GM21529 (cell line): ENCODE data around the gene RIMS1.
A peak's percentile ranks its signal among the peaks of the same experiment; 100 is the strongest.
"Not testable (repeated sequence)": the region's sequence is repeated elsewhere in the genome, so short reads cannot be mapped to it uniquely, and the experiment has no call there.

ENCODE experiments used
- ATAC-seq: cut with Tn5 transposase; IDR thresholded peaks from one replicate; pipeline ENCODE4 v1.9.1; 2021; ENCODE audit not compliant: unreplicated experiment

The RIMS1 gene

DNA sequence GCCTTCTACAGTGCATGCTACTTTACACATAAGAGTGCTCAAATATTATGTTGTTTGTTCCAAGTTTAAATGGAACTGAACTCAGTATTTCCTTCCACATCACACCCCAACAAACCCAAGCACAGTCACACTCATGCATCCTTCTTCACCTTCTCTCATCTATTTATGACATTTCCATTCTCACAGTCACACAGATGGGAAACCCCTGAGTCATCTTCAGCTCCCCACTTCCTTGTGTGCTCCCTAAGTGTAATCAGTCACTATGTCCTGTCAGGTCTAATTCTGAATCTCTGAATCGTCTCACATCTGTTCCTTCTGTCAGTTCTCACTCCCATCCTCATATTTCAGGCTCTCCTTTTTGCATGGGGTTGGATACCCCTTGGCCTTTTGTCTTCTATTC is 96.0 kb downstream of the RIMS1 start:
- peak; percentile 95 for ATAC-seq

DNA sequence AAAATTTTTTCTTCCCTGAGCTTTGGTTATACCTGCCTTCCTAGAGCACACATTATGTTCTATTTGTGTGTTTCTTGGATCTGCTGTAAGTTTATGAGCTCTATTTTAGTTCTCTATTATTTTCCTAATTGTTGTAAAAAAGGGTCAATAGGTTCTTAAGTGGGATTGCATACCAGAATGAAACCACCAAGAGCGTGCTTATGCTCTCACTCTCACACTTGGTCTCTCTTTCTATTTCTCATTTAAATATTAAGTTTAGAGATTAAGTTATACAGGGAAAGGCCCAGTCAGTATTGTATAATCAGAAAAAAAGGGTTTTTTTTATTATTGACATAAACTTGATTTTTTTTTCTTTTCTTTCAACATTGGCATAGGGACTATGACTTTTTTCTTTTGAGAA is 96.8 kb downstream of the RIMS1 start:
- ATAC-seq: no peak

DNA sequence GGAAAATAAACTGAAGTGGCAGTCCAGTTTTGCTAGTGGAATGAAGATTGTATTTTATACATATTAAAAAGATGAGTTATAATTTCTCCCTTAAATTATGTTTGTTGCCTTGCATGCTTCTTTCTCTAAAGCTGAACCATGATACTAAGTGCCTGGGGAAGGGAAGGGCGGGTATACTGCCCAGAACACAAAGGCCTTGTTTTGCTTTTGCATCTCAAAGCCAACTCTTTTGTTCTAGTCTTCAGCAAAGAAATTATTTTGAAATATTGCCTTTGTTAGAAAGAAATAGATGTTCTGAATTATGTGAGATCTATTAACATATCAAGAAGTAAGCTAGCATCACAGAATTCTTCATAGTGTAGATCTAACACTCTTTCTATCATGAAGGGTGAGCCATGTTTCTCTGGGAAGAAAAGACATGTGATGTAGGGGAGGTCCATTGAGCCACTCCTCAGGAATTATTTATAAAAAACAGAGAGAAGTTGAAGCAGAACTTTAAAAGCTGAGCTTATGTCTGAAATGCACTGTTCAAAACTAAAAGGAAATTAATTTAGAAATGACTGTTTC is 108.4 kb downstream of the RIMS1 start:
- no peak for ATAC-seq

DNA sequence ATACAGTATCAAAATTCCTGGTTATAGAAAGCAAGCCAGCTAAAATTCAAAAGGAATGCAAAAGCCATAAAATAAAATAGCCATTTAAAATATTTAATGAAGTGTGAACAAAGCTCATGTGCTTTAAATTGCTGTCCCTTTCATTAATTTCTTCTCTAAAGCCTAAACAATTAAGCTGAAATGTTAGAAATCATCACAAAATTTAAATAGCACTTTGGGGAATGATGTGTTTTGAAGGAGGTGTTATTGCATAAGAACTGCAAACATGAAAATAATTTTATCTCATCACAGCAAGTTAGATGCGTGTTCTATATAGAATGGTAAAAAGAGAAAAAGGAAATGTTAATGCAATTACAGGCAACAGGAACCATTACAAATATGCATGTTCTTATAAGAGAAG is 111.0 kb downstream of the RIMS1 start:
- no peak for ATAC-seq

DNA sequence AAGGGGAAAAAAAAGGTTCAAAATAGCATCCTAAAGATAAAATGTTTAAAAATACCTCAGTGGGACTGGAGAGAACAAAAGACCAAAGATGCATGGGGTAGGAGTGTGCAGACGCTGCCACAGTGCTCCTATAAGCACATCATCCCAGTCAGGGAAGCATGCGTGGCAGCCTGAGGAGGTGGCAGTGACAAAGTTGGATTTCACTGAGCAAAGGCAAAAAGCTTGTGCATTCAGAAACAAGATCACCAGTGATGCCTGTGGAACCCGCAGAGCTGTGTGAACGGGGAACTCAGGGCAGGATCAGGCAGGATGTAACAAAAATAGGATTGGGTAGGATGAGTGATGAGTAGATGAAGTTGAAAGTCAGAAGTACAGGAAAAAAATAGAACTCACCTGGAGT is 116.1 kb downstream of the RIMS1 start:
- no peak for ATAC-seq

DNA sequence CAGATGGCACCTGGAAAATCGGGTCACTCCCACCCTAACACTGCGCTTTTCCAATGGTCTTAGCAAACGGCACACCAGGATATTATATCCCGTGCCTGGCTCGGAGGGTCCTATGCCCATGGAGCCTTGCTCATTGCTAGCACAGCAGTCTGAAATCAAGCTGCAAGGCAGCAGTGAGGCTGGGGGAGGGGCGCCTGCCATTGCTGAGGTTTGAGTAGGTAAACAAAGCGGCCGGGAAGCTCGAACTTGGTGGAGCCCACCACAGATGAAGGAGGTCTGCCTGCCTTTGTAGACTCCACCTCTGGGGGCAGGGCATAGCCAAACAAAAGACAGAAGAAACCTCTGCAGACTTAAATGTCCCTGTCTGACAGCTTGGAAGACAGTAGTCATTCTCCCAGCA is 120.2 kb downstream of the RIMS1 start:
- not testable (repeated sequence) for ATAC-seq

DNA sequence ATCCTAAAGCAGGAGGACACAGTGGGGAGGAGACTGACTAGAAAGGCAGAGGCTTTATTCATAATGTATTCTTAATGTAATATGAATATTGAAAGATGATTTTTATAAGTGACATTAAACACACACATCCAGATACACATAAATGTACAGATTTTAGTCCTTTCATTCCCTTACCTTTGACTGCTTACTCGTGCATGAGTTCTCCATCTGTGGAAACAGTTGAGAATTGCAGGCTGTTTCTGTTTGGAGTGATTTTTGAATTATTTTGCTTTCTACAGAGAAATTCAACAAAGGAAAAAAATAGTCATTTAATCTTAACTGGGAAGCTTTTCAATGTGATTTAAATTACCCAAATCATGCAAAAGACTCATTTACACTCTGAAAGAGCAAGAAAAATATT is 136.5 kb downstream of the RIMS1 start:
- no peak for ATAC-seq

DNA sequence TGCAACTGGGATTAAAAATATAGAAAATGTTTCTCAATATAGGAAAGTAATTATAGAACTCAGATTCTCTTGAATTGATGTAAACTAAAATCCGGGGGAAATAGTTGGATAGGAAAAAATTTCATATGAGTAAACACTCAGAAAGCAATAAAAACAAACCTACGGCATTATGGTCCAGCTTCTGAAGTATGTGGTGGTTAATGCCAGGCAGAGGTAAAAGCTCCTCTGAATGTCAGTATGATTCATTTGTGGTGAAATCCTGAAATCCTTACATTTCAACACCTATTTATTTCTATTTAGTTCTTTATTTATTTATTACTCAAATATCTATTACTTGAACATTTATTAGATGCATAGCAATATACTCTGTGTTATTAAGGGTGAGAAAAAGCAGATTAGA is 145.1 kb downstream of the RIMS1 start:
- ATAC-seq: no peak

DNA sequence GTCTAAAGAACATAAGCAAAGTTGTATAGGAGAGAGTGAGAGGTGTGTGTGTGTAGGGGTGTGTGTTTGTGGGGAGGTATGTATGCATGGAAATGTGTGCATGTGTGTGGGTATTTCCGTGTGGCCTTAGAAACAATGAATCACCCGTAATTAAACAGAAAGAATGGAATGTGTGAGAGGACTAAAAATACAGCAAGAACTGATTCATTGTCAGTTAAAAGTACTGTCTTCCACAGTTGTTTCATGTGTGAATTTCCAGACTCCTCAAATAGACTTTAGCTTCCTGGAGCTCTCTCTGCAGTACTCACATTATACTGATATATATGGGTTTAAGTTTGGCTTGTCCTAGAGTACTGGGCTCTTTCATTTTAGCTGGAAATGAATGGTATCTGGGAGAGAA is 145.7 kb downstream of the RIMS1 start:
- ATAC-seq: no peak

DNA sequence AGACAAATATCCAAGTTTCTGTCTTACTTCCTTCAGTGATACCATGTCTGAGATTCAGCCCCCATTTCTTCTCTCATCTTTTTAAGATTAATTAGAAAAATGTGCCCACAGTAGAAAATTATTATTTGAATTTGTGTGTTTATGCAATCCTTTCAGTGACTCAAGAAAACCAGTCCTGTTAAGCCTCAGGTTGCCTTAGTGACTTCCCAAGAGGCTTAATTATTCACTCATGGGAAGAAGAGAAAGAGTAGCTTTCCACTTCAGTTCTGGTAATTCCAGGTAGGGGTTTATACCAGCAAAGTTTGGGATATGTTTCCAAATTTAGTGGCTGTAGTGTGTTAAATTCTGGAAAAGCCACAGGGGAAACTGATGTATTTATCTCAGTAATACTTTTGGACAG is 149.1 kb downstream of the RIMS1 start:
- ATAC-seq: no peak

DNA sequence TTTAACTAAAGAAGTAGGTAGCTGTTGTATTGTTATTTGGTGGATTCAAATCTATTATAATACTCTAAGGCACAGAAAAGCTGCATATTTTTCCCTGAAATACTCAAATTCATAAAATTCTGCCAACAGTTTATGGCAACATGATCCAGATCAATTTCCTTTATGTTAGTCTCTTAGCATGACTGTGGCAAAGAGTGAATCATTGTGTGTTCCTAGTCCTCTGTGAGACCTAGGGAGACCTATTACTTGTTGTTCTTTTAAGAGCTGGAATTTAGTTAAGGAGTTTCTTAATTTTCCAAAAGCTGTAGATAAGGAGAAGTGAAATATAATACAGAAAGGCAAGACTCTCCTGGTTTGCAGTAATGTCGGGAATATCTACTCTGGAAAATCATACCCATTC is 149.6 kb downstream of the RIMS1 start:
- ATAC-seq: no peak

DNA sequence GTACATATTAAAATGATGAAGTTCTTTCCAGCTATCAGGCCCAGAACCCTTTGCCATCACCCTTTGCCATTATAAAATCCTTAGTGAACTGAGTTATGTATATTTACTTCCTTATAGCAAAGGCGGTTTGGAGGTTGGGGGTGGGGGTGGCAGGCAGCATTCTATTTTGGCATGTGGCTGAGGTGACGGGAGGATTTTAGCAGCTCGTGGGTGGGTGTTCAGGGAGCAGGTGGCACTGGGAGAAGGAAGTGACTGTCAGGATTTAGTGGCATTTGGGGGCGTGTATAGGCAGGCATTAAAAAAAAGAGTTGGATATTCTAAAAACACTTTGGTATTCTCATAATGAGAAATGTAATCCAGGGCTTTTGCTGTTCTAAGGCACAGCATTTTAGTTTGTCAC is 150.7 kb downstream of the RIMS1 start:
- ATAC-seq: no peak

DNA sequence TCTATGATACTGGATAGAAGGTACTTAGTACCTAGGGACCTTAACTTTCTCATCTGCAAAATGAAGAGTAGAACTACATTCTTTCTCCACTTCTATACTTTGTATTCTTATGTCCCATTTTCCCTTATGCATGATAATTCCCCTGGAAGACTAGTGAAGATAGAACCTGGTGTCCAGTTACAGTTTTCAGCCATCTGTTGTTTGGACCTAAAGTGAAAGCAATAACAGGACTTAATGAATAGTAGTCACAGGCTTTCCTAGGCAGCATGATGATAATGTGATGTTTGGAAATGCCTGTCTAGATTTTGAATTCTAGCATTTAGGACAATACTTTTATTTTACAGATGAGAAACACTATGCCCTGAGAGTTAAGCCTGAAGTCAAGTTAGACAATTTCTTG is 153.8 kb downstream of the RIMS1 start:
- ATAC-seq: no peak

DNA sequence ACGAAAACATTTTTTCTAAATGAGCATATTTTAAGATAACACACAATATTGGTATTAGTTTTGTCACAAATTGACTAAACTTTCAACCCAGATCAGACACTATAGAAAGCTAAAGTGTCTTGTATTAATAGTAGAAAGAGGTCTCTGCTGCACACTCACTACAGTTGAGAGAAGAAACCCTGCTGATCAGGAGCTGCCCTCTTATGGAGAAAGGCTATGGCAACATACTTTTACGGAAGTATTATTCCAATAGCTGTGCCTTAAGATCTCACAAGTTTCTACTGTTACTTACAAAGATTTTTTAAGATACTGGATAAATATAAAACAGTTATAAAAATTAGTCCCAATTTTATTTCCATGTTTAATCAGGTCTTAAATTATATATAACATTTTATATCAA is 155.7 kb downstream of the RIMS1 start:
- ATAC-seq: no peak

DNA sequence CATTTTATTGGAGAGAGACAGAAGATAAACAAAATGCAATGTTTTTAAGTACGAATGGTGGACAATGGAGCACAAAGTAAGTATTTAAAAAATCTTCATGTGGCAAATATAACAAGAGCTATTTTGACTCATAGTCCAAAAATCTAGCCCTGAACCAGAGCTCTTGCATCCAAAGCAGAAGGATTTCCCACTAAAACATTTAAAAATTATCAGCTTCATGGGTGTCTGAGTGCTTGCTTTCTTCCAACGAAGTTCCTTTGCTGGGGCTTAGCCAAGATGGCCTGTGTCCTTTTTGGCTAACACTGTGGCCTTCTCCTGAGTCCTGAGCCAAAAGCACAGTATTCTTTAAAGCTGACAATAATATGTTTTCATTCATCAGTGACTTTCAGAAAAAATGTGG is 161.7 kb downstream of the RIMS1 start:
- ATAC-seq: no peak

DNA sequence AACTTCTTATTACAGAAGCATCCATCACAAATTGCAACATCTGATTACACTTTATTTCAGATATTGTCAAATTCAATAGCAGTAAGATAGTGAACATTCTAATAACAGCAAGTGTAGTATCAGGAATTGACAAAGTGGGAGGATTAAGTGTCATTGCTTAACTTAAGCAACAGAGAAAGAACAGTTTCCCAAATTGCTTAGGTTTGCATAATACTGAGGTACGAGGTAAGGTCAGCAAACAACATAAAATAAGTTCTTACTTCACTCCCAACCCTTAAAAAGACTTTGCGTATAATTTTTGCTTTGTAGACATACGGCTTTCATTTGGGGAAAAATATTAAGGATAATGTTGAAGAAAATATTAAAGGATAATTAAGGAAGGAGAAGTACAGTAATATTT is 163.0 kb downstream of the RIMS1 start:
- no peak for ATAC-seq

DNA sequence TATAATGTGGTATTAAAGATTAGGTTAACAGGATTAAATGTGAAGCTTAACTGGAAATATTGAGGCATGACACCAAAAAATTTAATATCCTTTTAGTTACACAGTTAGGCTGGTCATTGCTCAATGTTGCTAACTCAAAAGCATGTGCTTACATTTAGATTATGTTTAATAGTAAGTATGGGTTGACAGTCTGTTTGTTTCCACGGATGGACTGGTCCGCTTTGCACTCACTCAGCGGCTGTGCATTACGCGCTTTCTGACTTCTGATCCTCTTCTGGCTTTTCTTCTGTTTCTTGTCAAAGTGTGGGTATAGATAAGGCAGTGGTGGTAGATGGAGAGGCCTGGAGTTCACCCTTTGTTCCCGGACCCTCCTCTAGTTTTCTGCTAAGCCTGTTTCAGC is 174.9 kb downstream of the RIMS1 start:
- ATAC-seq: no peak

DNA sequence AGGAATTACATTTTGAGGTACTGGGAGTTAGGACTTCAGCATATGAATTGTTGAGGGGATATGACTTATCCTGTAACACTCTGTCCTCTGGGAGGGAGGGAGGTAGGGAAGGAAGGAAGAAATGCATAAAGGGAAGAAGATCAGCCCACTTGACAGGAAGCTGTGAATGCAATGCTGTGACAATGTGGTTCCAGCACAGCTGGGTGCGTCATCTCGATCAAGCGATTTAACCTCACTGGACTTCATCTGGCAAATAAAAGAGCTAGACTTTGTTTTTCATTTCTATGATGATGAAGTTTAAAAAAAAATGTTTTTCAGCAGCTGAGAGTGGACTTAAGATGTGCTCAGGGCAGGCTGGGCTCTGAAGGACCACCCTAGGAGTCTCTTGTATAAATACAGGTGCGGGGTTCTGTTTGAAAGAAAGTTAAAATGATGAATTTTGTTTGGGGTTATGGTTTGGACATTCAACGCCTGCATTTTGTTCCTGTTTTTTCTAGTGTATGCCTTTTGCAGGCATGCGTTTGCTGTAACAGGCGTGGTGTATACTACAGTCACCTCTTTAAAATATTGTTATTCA is 178.1 kb downstream of the RIMS1 start:
- ATAC-seq: no peak

DNA sequence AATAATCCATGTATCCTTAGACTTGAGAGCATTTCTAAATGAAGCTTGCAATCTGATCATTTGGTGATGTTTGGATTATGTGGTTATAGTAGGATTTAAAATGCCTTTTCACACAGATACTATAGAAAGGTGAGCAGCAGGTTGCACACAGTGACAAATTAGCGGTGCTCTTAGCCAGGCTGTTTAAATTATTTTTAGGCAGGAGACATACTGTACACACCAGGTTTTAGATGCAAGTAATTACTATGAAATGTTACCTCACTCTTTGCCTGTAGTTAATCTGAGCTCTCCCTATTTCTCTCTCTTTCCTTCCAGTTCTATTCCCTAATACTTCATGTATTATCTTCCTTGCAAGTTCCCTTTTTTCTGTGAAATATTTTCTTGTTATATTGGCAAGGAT is 191.7 kb downstream of the RIMS1 start:
- no peak for ATAC-seq

DNA sequence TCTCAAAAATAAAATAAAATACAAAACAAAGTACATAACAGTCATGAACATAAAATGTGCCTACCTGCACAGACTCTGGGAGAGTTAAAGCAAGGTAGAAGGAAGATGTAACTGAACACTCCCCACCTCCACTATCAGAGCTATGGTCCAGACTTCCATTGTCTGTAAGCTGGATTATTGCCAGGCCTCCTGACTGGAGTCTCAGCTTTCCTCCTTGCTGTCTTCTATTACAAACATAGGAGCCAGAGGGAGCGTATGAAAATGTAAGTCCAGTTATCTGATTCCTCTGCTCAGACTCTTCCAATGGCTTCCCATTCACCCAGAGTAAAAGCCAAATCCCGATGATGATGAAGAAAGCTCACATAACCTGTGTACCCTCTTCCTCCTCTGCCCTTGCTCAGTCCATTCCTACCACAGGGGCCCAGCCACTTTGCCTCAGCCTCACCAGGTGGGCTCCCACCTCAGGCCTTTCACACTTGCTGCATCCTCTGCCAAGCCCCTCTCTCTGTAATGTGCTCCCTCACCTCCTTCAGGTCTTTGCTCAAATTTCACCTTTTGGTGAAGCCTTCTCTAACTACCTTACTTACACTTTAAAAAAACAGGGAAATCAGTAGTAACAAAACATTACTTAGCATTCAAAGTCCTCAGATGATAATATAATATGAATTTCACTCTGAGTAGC is 194.1 kb downstream of the RIMS1 start:
- no peak for ATAC-seq

DNA sequence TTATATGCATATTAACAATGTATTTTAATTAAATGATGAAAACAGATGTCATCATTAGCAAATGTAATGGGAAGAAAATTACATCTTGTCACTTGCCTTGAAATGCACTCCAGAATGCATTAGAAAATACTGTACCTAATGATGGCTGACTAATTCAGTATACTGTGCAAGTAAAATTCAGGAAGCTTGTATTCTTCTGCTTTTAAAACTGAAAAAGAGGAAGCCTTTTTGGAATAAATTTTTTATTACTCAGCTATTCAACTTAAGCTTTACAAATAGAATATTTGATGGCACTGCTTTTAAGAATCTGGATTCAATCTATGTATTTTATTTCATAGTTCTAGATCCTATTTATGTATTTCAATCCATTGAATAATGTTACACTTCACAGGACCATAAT is 195.5 kb downstream of the RIMS1 start:
- ATAC-seq: no peak

DNA sequence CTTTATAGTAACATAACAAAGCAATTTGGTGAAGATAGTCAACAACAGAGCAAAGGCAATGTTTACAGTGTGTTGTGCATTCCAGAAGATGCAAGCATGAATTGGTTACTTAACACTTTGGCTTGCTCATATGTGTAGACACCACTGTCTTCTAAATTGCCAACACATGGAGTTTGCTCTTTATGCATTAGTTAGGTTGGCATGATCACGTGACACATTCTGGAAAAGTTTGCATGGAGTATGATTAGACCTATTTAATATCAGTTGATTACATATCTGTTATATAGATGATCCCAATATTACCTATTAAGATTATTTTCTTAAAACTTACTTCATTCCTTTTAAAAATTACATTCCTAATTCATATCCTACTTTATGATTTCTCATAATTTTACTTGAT is 197.6 kb downstream of the RIMS1 start:
- ATAC-seq: no peak

DNA sequence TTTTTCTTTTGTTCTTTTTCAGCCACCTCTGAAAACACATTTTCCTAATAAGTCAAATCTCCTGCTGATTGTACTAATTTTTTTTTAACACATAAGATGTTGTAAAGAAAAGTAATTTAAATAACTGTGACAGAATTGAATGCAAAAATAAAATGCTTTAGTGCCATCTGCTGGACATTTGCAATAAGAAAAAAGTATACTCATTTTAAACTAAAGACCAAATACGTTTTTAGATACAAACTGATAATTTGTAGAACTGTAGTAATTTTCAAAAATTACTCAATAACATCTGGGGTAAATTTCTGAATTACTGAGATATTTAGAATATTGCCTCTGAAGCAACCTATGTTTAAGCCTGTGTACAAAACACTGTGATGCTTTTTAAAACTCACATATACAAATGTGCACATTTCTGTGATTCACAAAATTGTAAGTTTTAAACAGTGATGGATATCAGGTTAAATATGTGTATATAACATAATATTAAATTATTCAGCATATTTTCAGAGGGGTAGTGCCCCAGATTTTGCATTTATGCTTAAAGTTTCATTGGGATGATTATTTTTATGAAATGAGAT is 198.7 kb downstream of the RIMS1 start:
- ATAC-seq: no peak
